ENCODE measurements around the gene TRO. TPM values are rescaled to one million over a fixed set of nuclear protein-coding genes. Genes with fewer than 3 reads are reported as not detected.

Gene TRO
- total RNA-seq, 4 donors from 2014 or later = 0.08 to 2.8 (median 1.0) TPM

DNA sequence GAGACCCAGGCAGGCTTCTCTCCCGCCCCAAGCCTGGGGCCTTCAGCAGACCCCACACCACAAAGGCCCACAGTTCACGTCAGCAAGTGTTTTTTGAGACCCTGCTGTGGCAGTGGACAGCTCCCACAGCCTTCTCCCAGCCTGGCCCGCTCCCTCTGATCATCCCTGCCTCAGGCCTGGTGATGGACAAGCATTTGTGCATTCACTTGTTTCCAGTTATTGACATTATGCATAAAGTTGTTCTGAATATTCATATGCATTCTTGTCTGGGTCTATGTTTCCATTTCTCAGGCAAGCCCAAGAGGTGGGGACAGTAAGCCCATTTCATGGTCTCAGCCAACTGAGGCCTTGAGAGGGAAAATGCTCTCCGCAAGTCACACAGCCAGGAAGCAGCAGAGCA, 14.7 kb downstream of the TRO start:
- no peak overlapping the region for H3K4me3 ChIP-seq (ENCODE audit: low read depth, poor library complexity, severe bottlenecking)
- intact Hi-C loops (cut with DNase I; ENCODE audit: low total_unique reads) = no loop called here
- no peak for TF ChIP-seq POLR2A (IDR thresholded peaks at IDR 0.05)
- TF ChIP-seq, protein P1, sequence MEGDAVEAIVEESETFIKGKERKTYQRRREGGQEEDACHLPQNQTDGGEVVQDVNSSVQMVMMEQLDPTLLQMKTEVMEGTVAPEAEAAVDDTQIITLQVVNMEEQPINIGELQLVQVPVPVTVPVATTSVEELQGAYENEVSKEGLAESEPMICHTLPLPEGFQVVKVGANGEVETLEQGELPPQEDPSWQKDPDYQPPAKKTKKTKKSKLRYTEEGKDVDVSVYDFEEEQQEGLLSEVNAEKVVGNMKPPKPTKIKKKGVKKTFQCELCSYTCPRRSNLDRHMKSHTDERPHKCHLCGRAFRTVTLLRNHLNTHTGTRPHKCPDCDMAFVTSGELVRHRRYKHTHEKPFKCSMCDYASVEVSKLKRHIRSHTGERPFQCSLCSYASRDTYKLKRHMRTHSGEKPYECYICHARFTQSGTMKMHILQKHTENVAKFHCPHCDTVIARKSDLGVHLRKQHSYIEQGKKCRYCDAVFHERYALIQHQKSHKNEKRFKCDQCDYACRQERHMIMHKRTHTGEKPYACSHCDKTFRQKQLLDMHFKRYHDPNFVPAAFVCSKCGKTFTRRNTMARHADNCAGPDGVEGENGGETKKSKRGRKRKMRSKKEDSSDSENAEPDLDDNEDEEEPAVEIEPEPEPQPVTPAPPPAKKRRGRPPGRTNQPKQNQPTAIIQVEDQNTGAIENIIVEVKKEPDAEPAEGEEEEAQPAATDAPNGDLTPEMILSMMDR (IDR thresholded peaks at IDR 0.05) = no peak
- WGBS, 2 donors = 71 to 89% methylated on average over 3 to 4 of the region's 4 CpGs
- DNase-seq (ENCODE audit: low spot score in 2 of 2) = no peak

- WGBS, 2 donors = 74 to 97% methylated on average over 4 of the region's 4 CpGs
- intact Hi-C loops (cut with DNase I; ENCODE audit: low total_unique reads) = no loop called here
- no peak for TF ChIP-seq POLR2A (IDR thresholded peaks at IDR 0.05)
- TF ChIP-seq, protein P1 (IDR thresholded peaks at IDR 0.05) = no peak
- no peak overlapping the region for H3K4me3 ChIP-seq (ENCODE audit: low read depth, poor library complexity, severe bottlenecking)
- no peak for DNase-seq (ENCODE audit: low spot score in 2 of 2)
Observed at GRCh38 chrX:54937416-54937815, 16.8 kb downstream of the TRO start.

DNA sequence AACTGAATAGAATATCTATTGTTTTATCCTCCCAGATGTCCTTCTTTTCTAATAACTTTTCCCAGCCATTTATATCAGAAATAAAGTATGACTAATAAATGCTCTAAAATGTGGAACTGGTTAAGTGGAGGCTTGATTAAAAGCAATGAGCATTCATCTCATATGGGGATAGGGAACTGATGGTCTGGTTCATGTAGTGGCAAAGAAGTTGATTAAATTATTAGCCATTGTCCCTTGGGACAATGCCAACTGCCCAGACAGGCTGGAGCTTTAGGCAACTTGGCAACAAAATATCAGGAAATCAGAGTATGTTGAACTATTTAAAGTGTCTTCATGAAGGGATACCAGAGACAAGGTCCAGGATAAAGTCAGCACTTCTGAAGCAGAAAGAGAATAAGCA, 24.2 kb downstream of the TRO start:
- no peak overlapping the region for H3K4me3 ChIP-seq (ENCODE audit: low read depth, poor library complexity, severe bottlenecking)
- no peak for DNase-seq (ENCODE audit: low spot score in 2 of 2)
- intact Hi-C loops (cut with DNase I; ENCODE audit: low total_unique reads) = no loop called here
- TF ChIP-seq POLR2A (IDR thresholded peaks at IDR 0.05) = no peak
- TF ChIP-seq, protein P1 (IDR thresholded peaks at IDR 0.05) = no peak

GRCh38 chrX:54945224-54945623, 24.6 kb downstream of the TRO start:
- 82 to 85% methylated on average over 6 of the region's 6 CpGs for WGBS, 2 donors
- TF ChIP-seq, protein P1 (IDR thresholded peaks at IDR 0.05) = no peak
- no peak for TF ChIP-seq POLR2A (IDR thresholded peaks at IDR 0.05)
- no peak overlapping the region for H3K4me3 ChIP-seq (ENCODE audit: low read depth, poor library complexity, severe bottlenecking)
- intact Hi-C loops (cut with DNase I; ENCODE audit: low total_unique reads) = no loop called here
- DNase-seq (ENCODE audit: low spot score in 2 of 2) = no peak

GRCh38 chrX:54950730-54951375, 30.2 kb downstream of the TRO start:
- TF ChIP-seq, protein P1 (IDR thresholded peaks at IDR 0.05) = no peak
- no peak for TF ChIP-seq POLR2A (IDR thresholded peaks at IDR 0.05)
- 67 to 78% methylated on average over 5 to 7 of the region's 8 CpGs for WGBS, 2 donors
- DNase-seq (ENCODE audit: low spot score in 2 of 2) = no peak
- intact Hi-C loops (cut with DNase I; ENCODE audit: low total_unique reads) = no loop called here
- no peak overlapping the region for H3K4me3 ChIP-seq (ENCODE audit: low read depth, poor library complexity, severe bottlenecking)

GRCh38 chrX:54961750-54962149, 41.1 kb downstream of the TRO start:
- no peak overlapping the region for H3K4me3 ChIP-seq (ENCODE audit: low read depth, poor library complexity, severe bottlenecking)
- intact Hi-C loops (cut with DNase I; ENCODE audit: low total_unique reads) = no loop called here
- 53 to 100% methylated on average over 1 of the region's 1 CpG for WGBS, 2 donors

More at GRCh38 chrX:54961750-54962149, 41.1 kb downstream of the TRO start:
- no peak for DNase-seq (ENCODE audit: low spot score in 2 of 2)
- TF ChIP-seq, protein P1 (IDR thresholded peaks at IDR 0.05) = no peak
- TF ChIP-seq POLR2A (IDR thresholded peaks at IDR 0.05) = no peak
